ENCODE data around the gene TIGD3.

Gene TIGD3

GRCh38 chr11:65379698-65380459 is 25.3 kb downstream of the TIGD3 start:
- Histone ChIP-seq H2AFZ (ENCODE audit: low read length) (no peak overlapping the region), H3F3A (ENCODE audit: insufficient read depth, low read length) (peaks cover 17% of the 10 kb centered on the region), H4K20me1 (ENCODE audit: insufficient read depth, low read length) (no peaks in the 10 kb centered on the region), H3K9me3 (replicated peaks; ENCODE audit: insufficient read depth, low read length) (no peaks in the 10 kb centered on the region), H3K79me2 (ENCODE audit: low read length) (peaks cover 10% of the 10 kb centered on the region), H3K4me2 (ENCODE audit: low read depth, low read length) (no peak overlapping the region), H3K4me1 (ENCODE audit: low read length) (peaks cover 7% of the 10 kb centered on the region), H3K27me3 (replicated peaks; ENCODE audit: insufficient read depth, low read length) (no peaks in the 10 kb centered on the region), H3K36me3 (replicated peaks; ENCODE audit: insufficient read depth, low read length) (no peaks in the 10 kb centered on the region), H3K4me3 (ENCODE audit: low read length) (no peak overlapping the region), H3K27ac (ENCODE audit: low read length) (no peak overlapping the region), H3K9ac (ENCODE audit: low read length) (no peak overlapping the region), H3K9me2 (replicated peaks; ENCODE audit: insufficient read depth, low read length) (no peaks in the 10 kb centered on the region)
- DNase-seq = no peak
- TF ChIP-seq, protein P1, sequence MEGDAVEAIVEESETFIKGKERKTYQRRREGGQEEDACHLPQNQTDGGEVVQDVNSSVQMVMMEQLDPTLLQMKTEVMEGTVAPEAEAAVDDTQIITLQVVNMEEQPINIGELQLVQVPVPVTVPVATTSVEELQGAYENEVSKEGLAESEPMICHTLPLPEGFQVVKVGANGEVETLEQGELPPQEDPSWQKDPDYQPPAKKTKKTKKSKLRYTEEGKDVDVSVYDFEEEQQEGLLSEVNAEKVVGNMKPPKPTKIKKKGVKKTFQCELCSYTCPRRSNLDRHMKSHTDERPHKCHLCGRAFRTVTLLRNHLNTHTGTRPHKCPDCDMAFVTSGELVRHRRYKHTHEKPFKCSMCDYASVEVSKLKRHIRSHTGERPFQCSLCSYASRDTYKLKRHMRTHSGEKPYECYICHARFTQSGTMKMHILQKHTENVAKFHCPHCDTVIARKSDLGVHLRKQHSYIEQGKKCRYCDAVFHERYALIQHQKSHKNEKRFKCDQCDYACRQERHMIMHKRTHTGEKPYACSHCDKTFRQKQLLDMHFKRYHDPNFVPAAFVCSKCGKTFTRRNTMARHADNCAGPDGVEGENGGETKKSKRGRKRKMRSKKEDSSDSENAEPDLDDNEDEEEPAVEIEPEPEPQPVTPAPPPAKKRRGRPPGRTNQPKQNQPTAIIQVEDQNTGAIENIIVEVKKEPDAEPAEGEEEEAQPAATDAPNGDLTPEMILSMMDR (IDR thresholded peaks at IDR 0.05; ENCODE audit: low read length) = no peak
- TF ChIP-seq EZH2phosphoT487 (IDR thresholded peaks at IDR 0.05; ENCODE audit: low read length) (no peak), EZH2 (optimal IDR thresholded peaks at IDR 0.05; ENCODE audit: low read depth, low read length) (no peak)

DNA sequence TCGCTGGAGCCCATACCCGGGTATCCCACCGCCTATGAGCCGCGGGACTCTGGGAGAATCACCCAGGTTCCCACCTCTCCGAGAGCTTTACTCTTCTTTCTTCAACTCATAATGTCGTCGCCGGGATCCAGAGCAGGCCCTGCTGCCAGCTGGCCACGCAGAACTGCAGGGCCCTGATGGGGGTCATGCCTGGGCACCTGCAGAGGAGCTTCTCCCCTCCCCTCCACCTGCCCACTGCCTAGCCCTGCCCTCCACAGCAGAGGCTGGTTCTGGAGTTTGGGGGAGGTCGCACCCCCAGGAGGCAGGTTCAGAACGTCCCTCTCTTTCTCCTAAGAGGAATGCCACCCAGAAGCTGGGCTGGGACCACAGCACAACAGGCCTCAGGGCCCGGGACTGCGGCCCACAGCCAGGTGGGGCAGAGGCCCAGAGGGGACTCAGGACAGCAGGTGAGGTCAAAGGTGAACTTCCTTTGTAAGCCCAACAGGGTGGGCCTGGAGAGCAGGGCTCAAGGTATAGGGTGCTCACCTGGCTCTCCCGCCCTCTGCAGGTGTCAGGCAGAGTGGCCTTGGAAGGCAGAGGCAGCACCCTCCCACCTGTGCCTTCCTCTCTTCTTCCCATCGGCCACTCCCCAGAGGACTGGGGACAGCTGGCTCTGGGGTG is 26.0 kb downstream of the TIGD3 start:
- no peaks in the 10 kb centered on the region for H3K36me3 ChIP-seq (replicated peaks; ENCODE audit: insufficient read depth, low read length)
- H3F3A ChIP-seq (ENCODE audit: insufficient read depth, low read length) = peaks cover 24% of the 10 kb centered on the region
- H3K9me2 ChIP-seq (replicated peaks; ENCODE audit: insufficient read depth, low read length) = no peaks in the 10 kb centered on the region
- no peak for DNase-seq
- H3K9me3 ChIP-seq (replicated peaks; ENCODE audit: insufficient read depth, low read length) = no peaks in the 10 kb centered on the region
- no peak overlapping the region for H3K27ac ChIP-seq (ENCODE audit: low read length)
- H3K4me2 ChIP-seq (ENCODE audit: low read depth, low read length) = peak overlapping the region; percentile 64; the same call in 1 of the 2 replicates
- H3K27me3 ChIP-seq (replicated peaks; ENCODE audit: insufficient read depth, low read length) = no peaks in the 10 kb centered on the region
- no peak overlapping the region for H3K9ac ChIP-seq (ENCODE audit: low read length)
- no peak overlapping the region for H2AFZ ChIP-seq (ENCODE audit: low read length)
- H3K4me3 ChIP-seq (ENCODE audit: low read length) = no peak overlapping the region
- peaks cover 10% of the 10 kb centered on the region for H3K79me2 ChIP-seq (ENCODE audit: low read length)
- TF ChIP-seq, protein P1 (IDR thresholded peaks at IDR 0.05; ENCODE audit: low read length) = 0 out of 2 replicates have a peak, but pooled peaks have one; percentile 7
- TF ChIP-seq EZH2 (optimal IDR thresholded peaks at IDR 0.05; ENCODE audit: low read depth, low read length) = no peak
- TF ChIP-seq EZH2phosphoT487 (IDR thresholded peaks at IDR 0.05; ENCODE audit: low read length) = no peak
- H4K20me1 ChIP-seq (ENCODE audit: insufficient read depth, low read length) = no peaks in the 10 kb centered on the region
- peaks cover 7% of the 10 kb centered on the region for H3K4me1 ChIP-seq (ENCODE audit: low read length)

DNA sequence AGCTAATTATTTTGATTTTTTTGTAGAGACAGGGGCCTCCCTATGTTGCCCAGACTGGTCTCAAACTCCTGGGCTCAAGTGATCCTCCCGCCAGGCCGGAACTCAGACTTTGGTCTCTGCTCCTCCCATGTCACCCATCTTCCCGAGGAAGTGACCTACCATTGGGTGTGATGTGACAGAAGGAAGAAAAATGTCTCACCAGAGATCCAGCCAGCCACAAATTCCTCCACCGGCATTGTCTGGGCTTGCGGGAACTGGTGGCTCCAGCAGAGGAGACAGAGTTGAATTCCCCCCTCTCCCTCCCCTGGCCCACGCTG is 27.1 kb downstream of the TIGD3 start:
- peak overlapping the region; percentile 64 for H3K4me2 ChIP-seq (ENCODE audit: low read depth, low read length)
- peaks cover 25% of the 10 kb centered on the region for H3F3A ChIP-seq (ENCODE audit: insufficient read depth, low read length)
- DNase-seq = no peak
- H3K27me3 ChIP-seq (replicated peaks; ENCODE audit: insufficient read depth, low read length) = no peaks in the 10 kb centered on the region
- no peaks in the 10 kb centered on the region for H3K9me3 ChIP-seq (replicated peaks; ENCODE audit: insufficient read depth, low read length)
- peak overlapping the region; percentile 87 for H3K9ac ChIP-seq (ENCODE audit: low read length)
- H2AFZ ChIP-seq (ENCODE audit: low read length) = peak overlapping the region; percentile 32
- peak overlapping the region; percentile 59 for H3K4me3 ChIP-seq (ENCODE audit: low read length)
- peak overlapping the region; percentile 91 for H3K27ac ChIP-seq (ENCODE audit: low read length)
- H3K79me2 ChIP-seq (ENCODE audit: low read length) = peaks cover 14% of the 10 kb centered on the region
- peaks cover 12% of the 10 kb centered on the region for H3K4me1 ChIP-seq (ENCODE audit: low read length)
- H3K9me2 ChIP-seq (replicated peaks; ENCODE audit: insufficient read depth, low read length) = no peaks in the 10 kb centered on the region
- no peaks in the 10 kb centered on the region for H4K20me1 ChIP-seq (ENCODE audit: insufficient read depth, low read length)
- no peak for TF ChIP-seq EZH2 (optimal IDR thresholded peaks at IDR 0.05; ENCODE audit: low read depth, low read length)
- TF ChIP-seq EZH2phosphoT487 (IDR thresholded peaks at IDR 0.05; ENCODE audit: low read length) = no peak
- TF ChIP-seq, protein P1 (IDR thresholded peaks at IDR 0.05; ENCODE audit: low read length) = no peak
- H3K36me3 ChIP-seq (replicated peaks; ENCODE audit: insufficient read depth, low read length) = no peaks in the 10 kb centered on the region

Measured in MM.1S (cell line).